Fibroblast of pulmonary artery (primary cell): ENCODE data around the gene TBL1Y.

Source experiments
- DNase-seq: peaks from one replicate; pipeline ENCODE4 v3.0.0-alpha.2; 2010; ENCODE audit warnings: low read depth
- H3K4me3 ChIP-seq: replicated peaks from 2 replicates; pipeline ENCODE4 v1.5.1; 2011; ENCODE audit warnings: low read depth, mild to moderate bottlenecking, control low read depth, low read length, moderate library complexity
- CTCF ChIP-seq: IDR thresholded peaks from 2 replicates; pipeline ENCODE4 v1.5.1; 2011; ENCODE audit warnings: mild to moderate bottlenecking, control low read depth, low read length, inconsistent platforms; ENCODE audit errors: missing control alignments

Gene TBL1Y

GRCh38 chrY:7107179-7107578 lies 196.7 kb downstream of the TBL1Y start:
- no peak overlapping the region for H3K4me3 ChIP-seq
- no peak for DNase-seq
- TF ChIP-seq CTCF: no peak

GRCh38 chrY:7110086-7110485 lies 199.6 kb downstream of the TBL1Y start:
- TF ChIP-seq CTCF: no peak
- H3K4me3 ChIP-seq: no peak overlapping the region

GRCh38 chrY:7115871-7116270 lies 205.4 kb downstream of the TBL1Y start:
- H3K4me3 ChIP-seq: no peak overlapping the region
- TF ChIP-seq CTCF: no peak
- no peak for DNase-seq

More at GRCh38 chrY:7110086-7110485, 199.6 kb downstream of the TBL1Y start:
- DNase-seq: no peak

- no peak for DNase-seq
- H3K4me3 ChIP-seq: no peak overlapping the region
- no peak for TF ChIP-seq CTCF
These were observed 211.7 kb downstream of the TBL1Y start for GRCh38 chrY:7122202-7122601.

- DNase-seq: no peak
- H3K4me3 ChIP-seq: no peak overlapping the region
- TF ChIP-seq CTCF: no peak
These were observed 214.9 kb downstream of the TBL1Y start for GRCh38 chrY:7125136-7126056.

- no peak for TF ChIP-seq CTCF
- no peak overlapping the region for H3K4me3 ChIP-seq
- no peak for DNase-seq
These were observed 217.7 kb downstream of the TBL1Y start for GRCh38 chrY:7128211-7128610.
